BE2C (cell line): ENCODE results near the gene WNT8B.
A peak's percentile ranks its signal among the peaks of the same experiment; 100 is the strongest.

ENCODE experiments used
- DNase-seq: peaks from one replicate; pipeline ENCODE4 v3.0.0-alpha.2; 2020
- H3K27me3 ChIP-seq: fragments of 250-450 bp; sonication (Bioruptor Pico); 2 replicates; pipeline ENCODE4 v1.5.1; 2020; ENCODE audit warnings: mild to moderate bottlenecking
- H3K36me3 ChIP-seq: fragments of 250-450 bp; sonication (Bioruptor Pico); 2 replicates; pipeline ENCODE4 v1.5.1; 2020; ENCODE audit warnings: mild to moderate bottlenecking
- H3K4me1 ChIP-seq: fragments of 250-450 bp; sonication (Bioruptor Pico); 2 replicates; pipeline ENCODE4 v1.5.1; 2020
- H3K4me3 ChIP-seq: 2 replicates; pipeline ENCODE4 v1.5.1; 2011; ENCODE audit warnings: low read depth, low read length
- H3K9me3 ChIP-seq: fragments of 250-450 bp; sonication (Bioruptor Pico); 2 replicates; pipeline ENCODE4 v1.5.1; 2020
- TF ChIP-seq, protein P1 (sequence below): IDR thresholded peaks from 2 replicates; pipeline ENCODE4 v1.5.1; 2012; ENCODE audit warnings: mild to moderate bottlenecking, low read depth, low read length

The WNT8B gene

DNA sequence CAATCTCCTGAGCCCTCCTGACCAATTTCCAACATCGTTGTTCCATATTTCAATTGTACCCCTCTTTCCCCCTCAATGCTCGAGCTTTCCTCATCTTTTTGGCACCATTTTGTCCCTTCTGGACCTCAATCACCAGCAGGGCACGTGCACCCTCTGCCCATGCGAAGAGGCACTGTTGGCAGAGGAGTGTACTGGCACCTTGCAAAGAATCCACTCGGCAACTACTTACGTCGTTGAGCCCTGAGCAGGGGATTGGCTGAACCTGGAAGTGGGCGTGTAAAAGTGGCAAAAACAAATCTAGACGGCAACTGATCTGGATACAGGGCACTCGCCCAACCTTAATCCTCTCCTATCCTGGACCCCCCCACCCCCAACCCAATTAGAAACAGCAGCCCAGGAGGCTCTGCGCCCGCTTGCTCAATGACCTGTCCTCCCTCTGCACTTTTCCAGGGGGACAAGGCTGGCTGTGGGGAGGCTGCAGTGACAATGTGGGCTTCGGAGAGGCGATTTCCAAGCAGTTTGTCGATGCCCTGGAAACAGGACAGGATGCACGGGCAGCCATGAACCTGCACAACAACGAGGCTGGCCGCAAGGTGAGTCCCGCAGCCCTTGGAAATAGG, 18.8 kb downstream of the WNT8B start:
- Histone ChIP-seq H3K9me3 (no peaks in the 10 kb centered on the region), H3K27me3 (peaks cover 45% of the 10 kb centered on the region), H3K36me3 (no peaks in the 10 kb centered on the region), H3K4me1 (no peaks in the 10 kb centered on the region), H3K4me3 (peak overlapping the region; percentile 64)
- DNase-seq: peak; percentile 73
- TF ChIP-seq, protein P1, sequence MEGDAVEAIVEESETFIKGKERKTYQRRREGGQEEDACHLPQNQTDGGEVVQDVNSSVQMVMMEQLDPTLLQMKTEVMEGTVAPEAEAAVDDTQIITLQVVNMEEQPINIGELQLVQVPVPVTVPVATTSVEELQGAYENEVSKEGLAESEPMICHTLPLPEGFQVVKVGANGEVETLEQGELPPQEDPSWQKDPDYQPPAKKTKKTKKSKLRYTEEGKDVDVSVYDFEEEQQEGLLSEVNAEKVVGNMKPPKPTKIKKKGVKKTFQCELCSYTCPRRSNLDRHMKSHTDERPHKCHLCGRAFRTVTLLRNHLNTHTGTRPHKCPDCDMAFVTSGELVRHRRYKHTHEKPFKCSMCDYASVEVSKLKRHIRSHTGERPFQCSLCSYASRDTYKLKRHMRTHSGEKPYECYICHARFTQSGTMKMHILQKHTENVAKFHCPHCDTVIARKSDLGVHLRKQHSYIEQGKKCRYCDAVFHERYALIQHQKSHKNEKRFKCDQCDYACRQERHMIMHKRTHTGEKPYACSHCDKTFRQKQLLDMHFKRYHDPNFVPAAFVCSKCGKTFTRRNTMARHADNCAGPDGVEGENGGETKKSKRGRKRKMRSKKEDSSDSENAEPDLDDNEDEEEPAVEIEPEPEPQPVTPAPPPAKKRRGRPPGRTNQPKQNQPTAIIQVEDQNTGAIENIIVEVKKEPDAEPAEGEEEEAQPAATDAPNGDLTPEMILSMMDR: no peak

DNA sequence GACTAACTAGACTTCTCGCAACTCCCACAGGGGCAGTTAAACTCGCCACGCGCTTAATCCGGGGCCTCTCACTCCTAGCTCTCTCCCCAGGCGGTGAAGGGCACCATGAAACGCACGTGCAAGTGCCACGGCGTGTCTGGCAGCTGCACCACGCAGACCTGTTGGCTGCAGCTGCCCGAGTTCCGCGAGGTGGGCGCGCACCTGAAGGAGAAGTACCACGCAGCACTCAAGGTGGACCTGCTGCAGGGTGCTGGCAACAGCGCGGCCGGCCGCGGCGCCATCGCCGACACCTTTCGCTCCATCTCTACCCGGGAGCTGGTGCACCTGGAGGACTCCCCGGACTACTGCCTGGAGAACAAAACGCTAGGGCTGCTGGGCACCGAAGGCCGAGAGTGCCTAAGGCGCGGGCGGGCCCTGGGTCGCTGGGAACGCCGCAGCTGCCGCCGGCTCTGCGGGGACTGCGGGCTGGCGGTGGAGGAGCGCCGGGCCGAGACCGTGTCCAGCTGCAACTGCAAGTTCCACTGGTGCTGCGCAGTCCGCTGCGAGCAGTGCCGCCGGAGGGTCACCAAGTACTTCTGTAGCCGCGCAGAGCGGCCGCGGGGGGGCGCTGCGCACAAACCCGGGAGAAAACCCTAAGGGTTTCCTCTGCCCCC, 19.5 kb downstream of the WNT8B start:
- no peaks in the 10 kb centered on the region for H3K9me3 ChIP-seq
- TF ChIP-seq, protein P1: peak; percentile 80
- no peaks in the 10 kb centered on the region for H3K36me3 ChIP-seq
- H3K27me3 ChIP-seq: peaks cover 45% of the 10 kb centered on the region
- peak overlapping the region; percentile 64 for H3K4me3 ChIP-seq
- peak; percentile 74 for DNase-seq
- H3K4me1 ChIP-seq: no peaks in the 10 kb centered on the region

GRCh38 chr10:100482834-100483185, 20.0 kb downstream of the WNT8B start:
- no peak for DNase-seq
- TF ChIP-seq, protein P1: no peak
- no peaks in the 10 kb centered on the region for H3K36me3 ChIP-seq
- peaks cover 45% of the 10 kb centered on the region for H3K27me3 ChIP-seq
- peak overlapping the region; percentile 64 for H3K4me3 ChIP-seq
- H3K4me1 ChIP-seq: no peaks in the 10 kb centered on the region
- no peaks in the 10 kb centered on the region for H3K9me3 ChIP-seq

DNA sequence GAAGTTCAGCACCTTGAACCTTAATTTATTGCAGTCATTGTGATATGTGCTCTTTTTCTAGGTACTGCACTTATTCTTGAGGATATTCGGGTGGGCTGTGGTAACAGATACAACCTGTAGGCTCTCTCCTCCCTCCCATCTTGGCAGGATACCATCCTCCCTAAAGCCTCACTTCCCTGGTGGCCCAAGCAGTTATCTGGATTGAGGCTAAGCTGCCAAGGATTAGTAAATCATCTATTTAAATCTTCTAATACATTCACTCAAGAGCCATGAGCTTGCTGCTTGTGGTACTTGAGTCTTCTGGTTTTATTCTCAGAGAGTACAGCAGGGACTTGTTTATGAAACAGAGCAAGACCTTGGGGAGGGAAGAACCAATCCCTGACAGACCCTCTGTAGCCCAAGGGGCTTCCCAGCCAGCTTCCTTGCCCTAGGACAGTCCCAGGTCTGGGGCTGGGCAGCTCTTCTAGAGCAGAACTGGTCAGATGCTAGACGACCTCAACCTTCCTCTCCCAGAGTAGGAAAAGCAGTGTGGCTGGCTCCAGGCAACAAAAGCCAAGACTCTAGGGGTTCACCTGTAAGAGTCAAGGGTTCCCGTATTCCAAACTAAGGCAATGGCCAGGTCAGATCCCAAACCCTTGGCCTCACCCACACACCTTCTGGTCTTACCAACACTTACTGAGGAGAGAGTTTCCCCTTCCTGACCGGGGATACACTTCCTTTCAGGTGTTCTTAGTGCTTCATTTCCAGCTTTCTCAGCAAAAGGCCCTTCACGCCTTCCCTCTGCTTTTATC, 21.3 kb downstream of the WNT8B start:
- TF ChIP-seq, protein P1: no peak
- no peaks in the 10 kb centered on the region for H3K9me3 ChIP-seq
- DNase-seq: no peak
- H3K27me3 ChIP-seq: peaks cover 35% of the 10 kb centered on the region
- H3K4me3 ChIP-seq: no peak overlapping the region
- H3K4me1 ChIP-seq: no peaks in the 10 kb centered on the region
- no peaks in the 10 kb centered on the region for H3K36me3 ChIP-seq

- DNase-seq: no peak
- no peaks in the 10 kb centered on the region for H3K36me3 ChIP-seq
- no peaks in the 10 kb centered on the region for H3K4me1 ChIP-seq
- H3K27me3 ChIP-seq: peaks cover 22% of the 10 kb centered on the region
- no peaks in the 10 kb centered on the region for H3K9me3 ChIP-seq
- TF ChIP-seq, protein P1: no peak
- no peak overlapping the region for H3K4me3 ChIP-seq
These were observed 22.6 kb downstream of the WNT8B start for GRCh38 chr10:100485366-100485765.
